ENCODE measurements around the gene RNU1-3. TPM values are rescaled to one million over a fixed set of nuclear protein-coding genes. Genes with fewer than 3 reads are reported as not detected.

Gene RNU1-3
- total and polyA plus RNA-seq, 2 of the 13 experiments (the other 11 are each of a cell fraction or from before 2014, with no cell fraction given) = under 0.01 to 11,018 TPM

DNA sequence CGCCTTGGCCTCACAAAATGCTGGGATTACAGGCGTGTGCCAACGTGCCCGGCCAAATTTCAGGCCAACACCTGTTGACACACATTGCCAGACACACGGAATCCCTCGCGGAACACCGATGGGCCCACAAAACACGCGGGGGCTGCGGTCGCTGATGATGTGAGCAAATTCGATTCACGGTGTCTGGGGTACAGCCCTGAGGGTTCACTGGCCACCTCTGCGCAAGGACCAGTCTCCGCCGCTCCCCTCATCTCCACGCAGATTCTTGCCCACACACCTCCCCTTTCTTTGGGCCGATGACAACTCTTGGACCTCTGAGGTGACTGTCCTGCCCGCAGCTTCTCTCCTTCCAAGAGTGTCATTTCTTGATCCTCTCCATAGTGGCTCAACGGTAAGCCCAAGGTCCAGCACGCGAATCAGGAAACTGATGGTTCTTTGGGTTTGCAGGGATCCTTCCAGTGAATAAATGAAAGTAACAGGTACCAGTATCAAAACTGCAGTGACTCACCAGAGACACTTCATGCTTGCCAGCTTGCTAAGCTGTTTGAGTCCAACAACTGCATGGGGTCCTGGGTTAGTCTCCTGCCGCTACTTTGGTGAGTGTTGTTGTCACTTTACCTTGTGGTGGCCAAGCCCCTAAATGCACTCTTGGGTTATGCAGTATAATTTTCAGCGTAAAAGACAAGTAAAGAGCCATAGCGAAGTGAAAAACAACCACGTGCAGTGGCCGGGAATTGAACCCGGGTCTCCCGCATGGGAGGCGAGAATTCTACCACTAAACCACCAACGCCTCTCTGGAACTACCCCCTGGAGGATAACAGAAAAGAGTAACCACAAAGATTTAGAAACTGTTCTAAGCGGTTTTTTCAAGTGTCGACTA is 11.0 kb upstream of the RNU1-3 start (continued):
- TF ChIP-seq FOXA3 (CRISPR knock-in tag; IDR thresholded peaks at IDR 0.05) (peak; percentile 25; the same call in 1 of the 2 replicates), ZNF331 (CRISPR knock-in tag; IDR thresholded peaks at IDR 0.05) (peak; percentile 66), MXI1 (IDR thresholded peaks at IDR 0.05; ENCODE audit: borderline replicate concordance, low read depth, low read length) (peak; percentile 61; the same call in 2 of the 3 replicates), HMGA1 (CRISPR knock-in tag; conservative IDR thresholded peaks at IDR 0.05) (no peak), CBX5 (CRISPR knock-in tag; IDR thresholded peaks at IDR 0.05; ENCODE audit: borderline replicate concordance) (peak; percentile 20; the same call in 1 of the 2 replicates), ZNF354B (CRISPR knock-in tag; IDR thresholded peaks at IDR 0.05) (no peak), RFX3 (CRISPR knock-in tag; IDR thresholded peaks at IDR 0.05) (no peak), CBX2 (IDR thresholded peaks at IDR 0.05; ENCODE audit: low read depth, low read length) (no peak), CBX2 (CRISPR knock-in tag; IDR thresholded peaks at IDR 0.05; ENCODE audit: low read depth) (no peak), SNRNP70 (IDR thresholded peaks at IDR 0.05; ENCODE audit: low read depth, low read length) (no peak), ZBTB7B (CRISPR knock-in tag; IDR thresholded peaks at IDR 0.05) (peak; percentile 77)
- TF ChIP-seq, protein P1, sequence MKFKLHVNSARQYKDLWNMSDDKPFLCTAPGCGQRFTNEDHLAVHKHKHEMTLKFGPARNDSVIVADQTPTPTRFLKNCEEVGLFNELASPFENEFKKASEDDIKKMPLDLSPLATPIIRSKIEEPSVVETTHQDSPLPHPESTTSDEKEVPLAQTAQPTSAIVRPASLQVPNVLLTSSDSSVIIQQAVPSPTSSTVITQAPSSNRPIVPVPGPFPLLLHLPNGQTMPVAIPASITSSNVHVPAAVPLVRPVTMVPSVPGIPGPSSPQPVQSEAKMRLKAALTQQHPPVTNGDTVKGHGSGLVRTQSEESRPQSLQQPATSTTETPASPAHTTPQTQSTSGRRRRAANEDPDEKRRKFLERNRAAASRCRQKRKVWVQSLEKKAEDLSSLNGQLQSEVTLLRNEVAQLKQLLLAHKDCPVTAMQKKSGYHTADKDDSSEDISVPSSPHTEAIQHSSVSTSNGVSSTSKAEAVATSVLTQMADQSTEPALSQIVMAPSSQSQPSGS (CRISPR knock-in tag; IDR thresholded peaks at IDR 0.05) = peak; percentile 49; the same call in 1 of the 2 replicates
- TF ChIP-seq, protein P2, sequence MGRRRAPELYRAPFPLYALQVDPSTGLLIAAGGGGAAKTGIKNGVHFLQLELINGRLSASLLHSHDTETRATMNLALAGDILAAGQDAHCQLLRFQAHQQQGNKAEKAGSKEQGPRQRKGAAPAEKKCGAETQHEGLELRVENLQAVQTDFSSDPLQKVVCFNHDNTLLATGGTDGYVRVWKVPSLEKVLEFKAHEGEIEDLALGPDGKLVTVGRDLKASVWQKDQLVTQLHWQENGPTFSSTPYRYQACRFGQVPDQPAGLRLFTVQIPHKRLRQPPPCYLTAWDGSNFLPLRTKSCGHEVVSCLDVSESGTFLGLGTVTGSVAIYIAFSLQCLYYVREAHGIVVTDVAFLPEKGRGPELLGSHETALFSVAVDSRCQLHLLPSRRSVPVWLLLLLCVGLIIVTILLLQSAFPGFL (CRISPR knock-in tag; IDR thresholded peaks at IDR 0.05) = no peak
- TF ChIP-seq, protein P3, sequence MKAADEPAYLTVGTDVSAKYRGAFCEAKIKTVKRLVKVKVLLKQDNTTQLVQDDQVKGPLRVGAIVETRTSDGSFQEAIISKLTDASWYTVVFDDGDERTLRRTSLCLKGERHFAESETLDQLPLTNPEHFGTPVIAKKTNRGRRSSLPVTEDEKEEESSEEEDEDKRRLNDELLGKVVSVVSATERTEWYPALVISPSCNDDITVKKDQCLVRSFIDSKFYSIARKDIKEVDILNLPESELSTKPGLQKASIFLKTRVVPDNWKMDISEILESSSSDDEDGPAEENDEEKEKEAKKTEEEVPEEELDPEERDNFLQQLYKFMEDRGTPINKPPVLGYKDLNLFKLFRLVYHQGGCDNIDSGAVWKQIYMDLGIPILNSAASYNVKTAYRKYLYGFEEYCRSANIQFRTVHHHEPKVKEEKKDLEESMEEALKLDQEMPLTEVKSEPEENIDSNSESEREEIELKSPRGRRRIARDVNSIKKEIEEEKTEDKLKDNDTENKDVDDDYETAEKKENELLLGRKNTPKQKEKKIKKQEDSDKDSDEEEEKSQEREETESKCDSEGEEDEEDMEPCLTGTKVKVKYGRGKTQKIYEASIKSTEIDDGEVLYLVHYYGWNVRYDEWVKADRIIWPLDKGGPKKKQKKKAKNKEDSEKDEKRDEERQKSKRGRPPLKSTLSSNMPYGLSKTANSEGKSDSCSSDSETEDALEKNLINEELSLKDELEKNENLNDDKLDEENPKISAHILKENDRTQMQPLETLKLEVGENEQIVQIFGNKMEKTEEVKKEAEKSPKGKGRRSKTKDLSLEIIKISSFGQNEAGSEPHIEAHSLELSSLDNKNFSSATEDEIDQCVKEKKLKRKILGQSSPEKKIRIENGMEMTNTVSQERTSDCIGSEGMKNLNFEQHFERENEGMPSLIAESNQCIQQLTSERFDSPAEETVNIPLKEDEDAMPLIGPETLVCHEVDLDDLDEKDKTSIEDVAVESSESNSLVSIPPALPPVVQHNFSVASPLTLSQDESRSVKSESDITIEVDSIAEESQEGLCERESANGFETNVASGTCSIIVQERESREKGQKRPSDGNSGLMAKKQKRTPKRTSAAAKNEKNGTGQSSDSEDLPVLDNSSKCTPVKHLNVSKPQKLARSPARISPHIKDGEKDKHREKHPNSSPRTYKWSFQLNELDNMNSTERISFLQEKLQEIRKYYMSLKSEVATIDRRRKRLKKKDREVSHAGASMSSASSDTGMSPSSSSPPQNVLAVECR (CRISPR knock-in tag; IDR thresholded peaks at IDR 0.05; ENCODE audit: borderline replicate concordance) = peak; percentile 44; the same call in 1 of the 2 replicates
- TF ChIP-seq, protein P4, sequence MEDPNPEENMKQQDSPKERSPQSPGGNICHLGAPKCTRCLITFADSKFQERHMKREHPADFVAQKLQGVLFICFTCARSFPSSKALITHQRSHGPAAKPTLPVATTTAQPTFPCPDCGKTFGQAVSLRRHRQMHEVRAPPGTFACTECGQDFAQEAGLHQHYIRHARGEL (CRISPR knock-in tag; IDR thresholded peaks at IDR 0.05) = no peak
- TF ChIP-seq, protein P5, sequence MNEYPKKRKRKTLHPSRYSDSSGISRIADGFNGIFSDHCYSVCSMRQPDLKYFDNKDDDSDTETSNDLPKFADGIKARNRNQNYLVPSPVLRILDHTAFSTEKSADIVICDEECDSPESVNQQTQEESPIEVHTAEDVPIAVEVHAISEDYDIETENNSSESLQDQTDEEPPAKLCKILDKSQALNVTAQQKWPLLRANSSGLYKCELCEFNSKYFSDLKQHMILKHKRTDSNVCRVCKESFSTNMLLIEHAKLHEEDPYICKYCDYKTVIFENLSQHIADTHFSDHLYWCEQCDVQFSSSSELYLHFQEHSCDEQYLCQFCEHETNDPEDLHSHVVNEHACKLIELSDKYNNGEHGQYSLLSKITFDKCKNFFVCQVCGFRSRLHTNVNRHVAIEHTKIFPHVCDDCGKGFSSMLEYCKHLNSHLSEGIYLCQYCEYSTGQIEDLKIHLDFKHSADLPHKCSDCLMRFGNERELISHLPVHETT (CRISPR knock-in tag; conservative IDR thresholded peaks at IDR 0.05) = no peak

Measured in HepG2 (cell line).